Natural killer cell (primary cell): ENCODE measurements around the gene CT47C1. TPM values are rescaled to one million over a fixed set of nuclear protein-coding genes. Genes with fewer than 3 reads are reported as not detected.

Experiments
- ATAC-seq, 3 donors: fragments of 150-1000 bp in 2 of 3; fragments of 200-7000 bp in 1 of 3; cut with Tn5 transposase; 1 replicate in 1 of 3; 2 replicates in 2 of 3; pipeline ENCODE4 v1.10.0; 2021; ENCODE audit warnings: mild to moderate bottlenecking in 2 of 3, moderate library complexity in 2 of 3
- DNase-seq, 2 donors: peaks; one replicate each; pipeline versions ENCODE4 v3.0.0 to v3.0.0-alpha.2; 2013 to 2021; ENCODE audit warnings: mixed read lengths in 1 of 2
- H3K27ac ChIP-seq: one replicate; pipeline ENCODE4 v1.5.1; 2013; ENCODE audit warnings: mild to moderate bottlenecking, low read length
- H3K27me3 ChIP-seq: one replicate; pipeline ENCODE4 v1.6.1; 2013; ENCODE audit warnings: low read length; ENCODE audit not compliant: control insufficient read depth, insufficient read depth
- H3K36me3 ChIP-seq: one replicate; pipeline ENCODE4 v1.6.1; 2013; ENCODE audit warnings: low read length; ENCODE audit not compliant: control insufficient read depth, insufficient read depth
- H3K4me1 ChIP-seq: one replicate; pipeline ENCODE4 v1.6.1; 2013; ENCODE audit warnings: low read length; ENCODE audit not compliant: control insufficient read depth, insufficient read depth
- H3K4me3 ChIP-seq: one replicate; pipeline ENCODE4 v1.5.1; 2013; ENCODE audit warnings: low read length
- H3K9me3 ChIP-seq: one replicate; pipeline ENCODE4 v1.6.1; 2013; ENCODE audit warnings: low read length; ENCODE audit not compliant: control insufficient read depth, insufficient read depth
- H3K27ac Mint-ChIP-seq, 2 donors: one replicate each; pipeline ENCODE4 v1.8.0; 2022; ENCODE audit warnings: mild to moderate bottlenecking in 2 of 2, mixed read lengths in 2 of 2, moderate library complexity in 1 of 2
- H3K27me3 Mint-ChIP-seq, 2 donors: one replicate each; pipeline ENCODE4 v1.8.0; 2022; ENCODE audit warnings: low read depth in 2 of 2, mixed read lengths in 2 of 2
- H3K36me3 Mint-ChIP-seq: one replicate; pipeline ENCODE4 v1.8.0; 2022; ENCODE audit warnings: mixed read lengths
- H3K4me1 Mint-ChIP-seq, 2 donors: one replicate each; pipeline ENCODE4 v1.8.0; 2022; ENCODE audit warnings: mixed read lengths in 2 of 2
- H3K4me3 Mint-ChIP-seq: one replicate; pipeline ENCODE4 v1.8.0; 2022; ENCODE audit warnings: mild to moderate bottlenecking, moderate library complexity, mixed read lengths
- H3K9me3 Mint-ChIP-seq, 2 donors: one replicate each; pipeline ENCODE4 v1.8.0; 2022; ENCODE audit warnings: mixed read lengths in 2 of 2
- WGBS: methylation state at CpG from one replicate; pipeline ENCODE4 v1.1.7; 2013; ENCODE audit warnings: missing lambda C conversion rate; ENCODE audit not compliant: insufficient coverage; 5-methylcytosine and 5-hydroxymethylcytosine counted together
- intact Hi-C: fragments of 100-400 bp; cut with micrococcal nuclease; formaldehyde crosslinking; loops from one replicate; pipeline ENCODE4 v1.14.2; 2022
- total RNA-seq, 4 donors: library from RNA; stranded (reverse); fragments of 120-200 nt in 1 of 4; gene quantifications; one replicate each; pipeline versions ENCODE4 v1.2.3 to v1.2.4, GENCODE V29; 2013 to 2022
- TF ChIP-seq, protein P1 (sequence below): fragments of 200-600 bp; IDR thresholded peaks from one replicate; pipeline ENCODE4 v1.8.0; 2022; ENCODE audit warnings: antibody characterized with exemption

CT47C1 gene
- total RNA-seq, 3 donors from 2014 or later (not counting 1 experiment from before 2014, with no cell fraction given): not detected

DNA sequence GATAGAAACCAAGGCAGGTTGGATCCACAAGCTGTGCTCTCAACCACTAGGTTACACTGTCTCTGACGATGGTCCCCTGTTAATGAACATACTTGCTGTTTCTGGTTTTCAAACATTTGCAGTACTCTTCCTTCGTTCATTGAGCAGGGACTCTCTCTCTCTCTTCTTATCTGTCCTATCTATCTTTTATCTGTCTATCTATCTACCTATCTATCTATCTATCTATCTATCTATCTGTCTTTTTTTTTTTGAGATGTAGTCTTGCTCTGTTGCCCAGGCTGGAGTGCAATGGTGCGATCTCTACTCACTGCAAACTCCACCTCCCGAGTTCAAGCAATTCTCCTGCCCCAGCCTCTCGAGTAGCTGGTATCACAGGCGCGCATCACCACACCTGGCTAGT is 9.4 kb upstream of the CT47C1 start:
- H3K27ac ChIP-seq: no peak overlapping the region
- H3K4me3 Mint-ChIP-seq: no peak overlapping the region
- ATAC-seq: no peak
- H3K4me1 Mint-ChIP-seq: no peaks in the 10 kb centered on the region
- no peaks in the 10 kb centered on the region for H3K36me3 ChIP-seq
- H3K9me3 Mint-ChIP-seq: no peaks in the 10 kb centered on the region
- no peak overlapping the region for H3K27ac Mint-ChIP-seq
- H3K9me3 ChIP-seq: no peaks in the 10 kb centered on the region
- H3K4me3 ChIP-seq: no peak overlapping the region
- no peaks in the 10 kb centered on the region for H3K27me3 ChIP-seq
- TF ChIP-seq, protein P1, sequence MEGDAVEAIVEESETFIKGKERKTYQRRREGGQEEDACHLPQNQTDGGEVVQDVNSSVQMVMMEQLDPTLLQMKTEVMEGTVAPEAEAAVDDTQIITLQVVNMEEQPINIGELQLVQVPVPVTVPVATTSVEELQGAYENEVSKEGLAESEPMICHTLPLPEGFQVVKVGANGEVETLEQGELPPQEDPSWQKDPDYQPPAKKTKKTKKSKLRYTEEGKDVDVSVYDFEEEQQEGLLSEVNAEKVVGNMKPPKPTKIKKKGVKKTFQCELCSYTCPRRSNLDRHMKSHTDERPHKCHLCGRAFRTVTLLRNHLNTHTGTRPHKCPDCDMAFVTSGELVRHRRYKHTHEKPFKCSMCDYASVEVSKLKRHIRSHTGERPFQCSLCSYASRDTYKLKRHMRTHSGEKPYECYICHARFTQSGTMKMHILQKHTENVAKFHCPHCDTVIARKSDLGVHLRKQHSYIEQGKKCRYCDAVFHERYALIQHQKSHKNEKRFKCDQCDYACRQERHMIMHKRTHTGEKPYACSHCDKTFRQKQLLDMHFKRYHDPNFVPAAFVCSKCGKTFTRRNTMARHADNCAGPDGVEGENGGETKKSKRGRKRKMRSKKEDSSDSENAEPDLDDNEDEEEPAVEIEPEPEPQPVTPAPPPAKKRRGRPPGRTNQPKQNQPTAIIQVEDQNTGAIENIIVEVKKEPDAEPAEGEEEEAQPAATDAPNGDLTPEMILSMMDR: no peak
- 94% methylated on average over 6 of the region's 7 CpGs for WGBS
- no peaks in the 10 kb centered on the region for H3K36me3 Mint-ChIP-seq
- H3K27me3 Mint-ChIP-seq: peaks cover 2 to 20% of the 10 kb centered on the region in 2 donors
- intact Hi-C loops: no loop called here
- H3K4me1 ChIP-seq: no peaks in the 10 kb centered on the region
- no peak for DNase-seq

DNA sequence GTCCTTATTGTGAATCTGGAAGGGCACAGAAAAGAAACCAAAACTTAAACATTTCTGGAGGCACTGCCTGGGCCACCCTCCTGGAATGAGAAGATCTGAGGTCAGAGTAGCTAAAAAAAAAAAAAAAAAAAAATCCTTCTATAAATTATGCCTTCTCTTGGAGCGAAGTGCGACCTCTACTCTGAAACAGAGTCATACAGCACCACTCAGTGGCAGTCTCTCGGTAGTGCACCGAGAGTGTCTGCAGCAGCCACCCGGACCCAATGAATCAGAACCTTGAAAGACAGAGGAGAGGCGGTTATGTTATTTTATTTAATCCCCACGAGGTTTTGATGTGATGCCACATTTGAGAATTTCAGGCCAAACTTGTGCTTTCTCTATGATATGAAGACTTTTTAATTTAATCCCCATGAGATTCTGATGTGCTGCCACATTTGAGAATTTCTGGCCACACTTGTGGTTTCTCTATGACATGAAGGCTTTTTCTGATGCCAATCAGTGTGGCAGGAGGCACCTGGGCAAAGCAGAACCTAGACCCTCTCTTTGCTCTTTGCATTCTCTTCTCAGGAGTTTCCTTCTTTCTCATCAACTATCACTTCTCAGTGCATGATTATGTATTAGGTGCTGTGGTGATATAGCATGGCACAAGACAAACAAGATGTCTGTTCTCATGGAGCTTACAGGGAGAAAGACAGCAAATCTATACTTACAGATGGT is 5.6 kb upstream of the CT47C1 start:
- H3K9me3 Mint-ChIP-seq: no peaks in the 10 kb centered on the region
- no peaks in the 10 kb centered on the region for H3K36me3 ChIP-seq
- no peaks in the 10 kb centered on the region for H3K9me3 ChIP-seq
- intact Hi-C loops: loop anchor here (1.0 kb wide), 1 partner anchor 220 kb away; no protein-coding TSS in a partner anchor
- TF ChIP-seq, protein P1: peak; percentile 19
- H3K4me1 ChIP-seq: no peaks in the 10 kb centered on the region
- ATAC-seq (peak in 2 of 3 donors; percentile 40 to 65), DNase-seq (peak in 1 of 2 donors; percentile 51)
- H3K27ac Mint-ChIP-seq: no peak overlapping the region
- no peak overlapping the region for H3K27ac ChIP-seq
- no peaks in the 10 kb centered on the region for H3K36me3 Mint-ChIP-seq
- H3K27me3 Mint-ChIP-seq: no peaks in the 10 kb centered on the region
- whole genome bisulfite sequencing: 5% methylated on average over 7 of the region's 7 CpGs
- H3K27me3 ChIP-seq: no peaks in the 10 kb centered on the region
- H3K4me3 ChIP-seq: no peak overlapping the region
- no peak overlapping the region for H3K4me3 Mint-ChIP-seq
- no peaks in the 10 kb centered on the region for H3K4me1 Mint-ChIP-seq

DNA sequence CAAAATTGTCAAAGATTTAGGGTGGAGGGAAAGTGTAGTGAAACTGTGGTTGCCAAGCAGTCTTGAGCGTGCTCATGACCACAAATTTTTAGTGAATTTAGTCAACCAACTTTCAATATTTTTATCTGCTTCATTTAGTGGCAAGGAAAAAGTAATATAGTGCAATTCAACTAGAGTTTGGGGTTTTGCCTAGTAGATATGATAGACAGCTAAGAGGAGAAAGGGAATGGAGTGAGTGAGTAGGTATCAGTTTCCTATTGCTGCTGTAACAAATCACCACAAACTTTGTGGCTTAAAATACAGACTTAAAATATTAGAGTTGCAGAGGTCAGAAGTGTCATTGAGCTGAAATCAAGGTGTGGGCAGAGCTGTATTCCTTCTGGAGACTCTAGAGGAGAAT is 3.7 kb upstream of the CT47C1 start:
- WGBS: no CpG with 5 or more reads among the region's 1 CpG
- Histone ChIP-seq H3K9me3 (no peaks in the 10 kb centered on the region), H3K27ac (no peak overlapping the region), H3K4me1 (no peaks in the 10 kb centered on the region), H3K4me3 (no peak overlapping the region), H3K36me3 (no peaks in the 10 kb centered on the region), H3K27me3 (no peaks in the 10 kb centered on the region)
- DNase-seq (no peak), ATAC-seq (no peak)
- TF ChIP-seq, protein P1: no peak
- intact Hi-C loops: no loop called here
- no peak overlapping the region for H3K4me3 Mint-ChIP-seq
- H3K4me1 Mint-ChIP-seq: no peaks in the 10 kb centered on the region
- H3K27me3 Mint-ChIP-seq: no peaks in the 10 kb centered on the region
- no peaks in the 10 kb centered on the region for H3K36me3 Mint-ChIP-seq
- no peak overlapping the region for H3K27ac Mint-ChIP-seq
- no peaks in the 10 kb centered on the region for H3K9me3 Mint-ChIP-seq

GRCh38 chrX:119069762-119070161 is 3.0 kb upstream of the CT47C1 start:
- Histone ChIP-seq H3K27ac (no peak overlapping the region), H3K27me3 (no peaks in the 10 kb centered on the region), H3K9me3 (no peaks in the 10 kb centered on the region), H3K4me1 (no peaks in the 10 kb centered on the region), H3K36me3 (no peaks in the 10 kb centered on the region), H3K4me3 (no peak overlapping the region)
- H3K27ac Mint-ChIP-seq: no peak overlapping the region
- H3K9me3 Mint-ChIP-seq: no peaks in the 10 kb centered on the region
- DNase-seq: no peak
- no peaks in the 10 kb centered on the region for H3K4me1 Mint-ChIP-seq
- TF ChIP-seq, protein P1: no peak
- H3K36me3 Mint-ChIP-seq: no peaks in the 10 kb centered on the region
- intact Hi-C loops: no loop called here
- no peak overlapping the region for H3K4me3 Mint-ChIP-seq
- WGBS: 86% methylated on average over 1 of the region's 1 CpG
- no peak for ATAC-seq
- no peaks in the 10 kb centered on the region for H3K27me3 Mint-ChIP-seq
